Caco-2 (cell line): ENCODE measurements around the gene ARAP1. TPM values are rescaled to one million over a fixed set of nuclear protein-coding genes. Genes with fewer than 3 reads are reported as not detected.

ENCODE experiments used
- BruUV-seq: library from RNA; stranded (reverse); fragments of 400-500 nt; replicated peaks from 2 replicates; lab custom pipeline; 2021; lab: Mats Ljungman, UMichigan
- CTCF ChIA-PET: fragments of 300-600 bp; sonication (Branson Sonifier 250); formaldehyde crosslinking; loops from one replicate; lab custom pipeline; 2022; ENCODE audit warnings: antibody characterized with exemption; lab: Charles Lee
- POLR2A ChIA-PET: fragments of 300-600 bp; sonication (Branson Sonifier 250); formaldehyde crosslinking; loops from one replicate; lab custom pipeline; 2022; ENCODE audit warnings: antibody characterized with exemption; lab: Charles Lee
- DNase-seq, 2 experiments: peaks; one replicate each; pipeline versions ENCODE4 v3.0.0 to v3.0.0-alpha.2; 2020 to 2022
- H3K27me3 ChIP-seq: replicated peaks from 2 replicates; pipeline ENCODE4 v1.6.0; 2011; ENCODE audit warnings: low read length; ENCODE audit not compliant: control insufficient read depth, insufficient read depth
- H3K36me3 ChIP-seq: 2 replicates; pipeline ENCODE4 v1.5.1; 2011; ENCODE audit warnings: low read length; ENCODE audit not compliant: control insufficient read depth, insufficient read depth
- H3K4me1 ChIP-seq: fragments of 250-450 bp; sonication (Bioruptor Pico); 2 replicates; pipeline ENCODE4 v1.5.1; 2020; ENCODE audit warnings: mild to moderate bottlenecking
- H3K4me3 ChIP-seq: 2 replicates; pipeline ENCODE4 v1.5.1; 2011; ENCODE audit warnings: low read depth, mild to moderate bottlenecking, control low read depth, low read length
- H3K9me3 ChIP-seq: fragments of 250-450 bp; sonication (Bioruptor Pico); 2 replicates; pipeline ENCODE4 v1.5.1; 2020; ENCODE audit warnings: mild to moderate bottlenecking, moderate library complexity
- H3K27ac Mint-ChIP-seq: one replicate; pipeline ENCODE4 v1.8.0; 2022; ENCODE audit warnings: mixed read lengths; ENCODE audit not compliant: unreplicated experiment
- H3K27me3 Mint-ChIP-seq: one replicate; pipeline ENCODE4 v1.8.0; 2022; ENCODE audit warnings: mixed read lengths; ENCODE audit not compliant: insufficient read depth, unreplicated experiment
- H3K36me3 Mint-ChIP-seq: one replicate; pipeline ENCODE4 v1.8.0; 2022; ENCODE audit warnings: mild to moderate bottlenecking, mixed read lengths; ENCODE audit not compliant: insufficient read depth, unreplicated experiment
- H3K4me1 Mint-ChIP-seq: one replicate; pipeline ENCODE4 v1.8.0; 2022; ENCODE audit warnings: low read depth, mixed read lengths; ENCODE audit not compliant: unreplicated experiment
- H3K4me3 Mint-ChIP-seq: one replicate; pipeline ENCODE4 v1.8.0; 2022; ENCODE audit warnings: mild to moderate bottlenecking, moderate library complexity, mixed read lengths; ENCODE audit not compliant: unreplicated experiment
- H3K9me3 Mint-ChIP-seq: one replicate; pipeline ENCODE4 v1.8.0; 2022; ENCODE audit warnings: mixed read lengths; ENCODE audit not compliant: unreplicated experiment
- intact Hi-C: fragments of 100-400 bp; cut with micrococcal nuclease; formaldehyde crosslinking; loops from one replicate; pipeline ENCODE4 v1.10.0; 2022; ENCODE audit not compliant: unreplicated experiment
- total RNA-seq: library from RNA; stranded (reverse); gene quantifications from 2 replicates; pipeline ENCODE4 v1.2.3, GENCODE V29; 2022
- TF ChIP-seq, protein P1 (sequence below), 2 experiments: fragments of 200-600 bp in 1 of 2; IDR thresholded peaks; 1 replicate in 1 of 2; 2 replicates in 1 of 2; pipeline versions ENCODE4 v1.5.1 to v1.8.0; 2011 to 2022; ENCODE audit warnings: antibody characterized with exemption in 1 of 2, control low read depth in 1 of 2, inconsistent platforms in 1 of 2, low read depth in 1 of 2, low read length in 1 of 2, mild to moderate bottlenecking in 1 of 2, moderate library complexity in 1 of 2; ENCODE audit not compliant: insufficient read depth in 1 of 2, severe bottlenecking in 1 of 2, unreplicated experiment in 1 of 2

ARAP1 gene
- total RNA-seq, 1 experiment from 2014 or later: 87.1 TPM

DNA sequence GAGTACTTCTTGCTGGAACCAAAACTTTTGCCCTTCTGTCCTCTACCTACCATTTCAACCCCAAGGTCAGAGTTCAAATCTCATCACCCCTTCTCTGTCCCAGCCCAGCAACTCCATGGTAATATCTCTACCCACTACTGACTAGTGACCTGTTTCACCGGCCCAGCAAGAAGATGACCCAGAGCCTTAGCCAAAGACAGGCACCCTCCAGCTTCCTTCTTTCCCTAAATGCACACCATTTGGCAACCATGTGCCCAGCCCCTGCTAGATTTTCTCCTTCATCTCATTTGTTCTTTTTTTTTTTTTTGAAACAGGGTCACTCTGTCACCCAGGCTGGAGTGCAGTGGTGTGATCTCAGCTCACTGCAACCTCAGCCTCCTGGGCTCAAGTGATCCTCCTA lies 14.9 kb downstream of the ARAP1 start:
- Histone ChIP-seq H3K36me3 (peaks cover 6% of the 10 kb centered on the region), H3K9me3 (no peaks in the 10 kb centered on the region), H3K27me3 (no peaks in the 10 kb centered on the region), H3K4me3 (no peak overlapping the region), H3K4me1 (peaks cover 31% of the 10 kb centered on the region)
- Mint-ChIP-seq H3K27ac (peak overlapping the region; percentile 6), H3K4me3 (no peak overlapping the region), H3K36me3 (peaks cover 11% of the 10 kb centered on the region), H3K4me1 (peaks cover 35% of the 10 kb centered on the region), H3K27me3 (no peaks in the 10 kb centered on the region), H3K9me3 (no peaks in the 10 kb centered on the region)
- CTCF ChIA-PET: interaction anchor here (0.6 to 1.5 kb wide), 4 partner anchors 12 to 57 kb away, joined by 3 to 10 read pairs (median 4); partner anchors contain the start of gene STARD10
- intact Hi-C loops: no loop called here
- DNase-seq: no peak
- POLR2A ChIA-PET: no interaction called here
- TF ChIP-seq, protein P1, sequence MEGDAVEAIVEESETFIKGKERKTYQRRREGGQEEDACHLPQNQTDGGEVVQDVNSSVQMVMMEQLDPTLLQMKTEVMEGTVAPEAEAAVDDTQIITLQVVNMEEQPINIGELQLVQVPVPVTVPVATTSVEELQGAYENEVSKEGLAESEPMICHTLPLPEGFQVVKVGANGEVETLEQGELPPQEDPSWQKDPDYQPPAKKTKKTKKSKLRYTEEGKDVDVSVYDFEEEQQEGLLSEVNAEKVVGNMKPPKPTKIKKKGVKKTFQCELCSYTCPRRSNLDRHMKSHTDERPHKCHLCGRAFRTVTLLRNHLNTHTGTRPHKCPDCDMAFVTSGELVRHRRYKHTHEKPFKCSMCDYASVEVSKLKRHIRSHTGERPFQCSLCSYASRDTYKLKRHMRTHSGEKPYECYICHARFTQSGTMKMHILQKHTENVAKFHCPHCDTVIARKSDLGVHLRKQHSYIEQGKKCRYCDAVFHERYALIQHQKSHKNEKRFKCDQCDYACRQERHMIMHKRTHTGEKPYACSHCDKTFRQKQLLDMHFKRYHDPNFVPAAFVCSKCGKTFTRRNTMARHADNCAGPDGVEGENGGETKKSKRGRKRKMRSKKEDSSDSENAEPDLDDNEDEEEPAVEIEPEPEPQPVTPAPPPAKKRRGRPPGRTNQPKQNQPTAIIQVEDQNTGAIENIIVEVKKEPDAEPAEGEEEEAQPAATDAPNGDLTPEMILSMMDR (IDR thresholded peaks at IDR 0.05; ENCODE audit: insufficient read depth in 1 of 2, low read depth in 1 of 2, low read length in 1 of 2, severe bottlenecking in 1 of 2, unreplicated experiment in 1 of 2): no peak
- BruUV-seq: no TSS peak

DNA sequence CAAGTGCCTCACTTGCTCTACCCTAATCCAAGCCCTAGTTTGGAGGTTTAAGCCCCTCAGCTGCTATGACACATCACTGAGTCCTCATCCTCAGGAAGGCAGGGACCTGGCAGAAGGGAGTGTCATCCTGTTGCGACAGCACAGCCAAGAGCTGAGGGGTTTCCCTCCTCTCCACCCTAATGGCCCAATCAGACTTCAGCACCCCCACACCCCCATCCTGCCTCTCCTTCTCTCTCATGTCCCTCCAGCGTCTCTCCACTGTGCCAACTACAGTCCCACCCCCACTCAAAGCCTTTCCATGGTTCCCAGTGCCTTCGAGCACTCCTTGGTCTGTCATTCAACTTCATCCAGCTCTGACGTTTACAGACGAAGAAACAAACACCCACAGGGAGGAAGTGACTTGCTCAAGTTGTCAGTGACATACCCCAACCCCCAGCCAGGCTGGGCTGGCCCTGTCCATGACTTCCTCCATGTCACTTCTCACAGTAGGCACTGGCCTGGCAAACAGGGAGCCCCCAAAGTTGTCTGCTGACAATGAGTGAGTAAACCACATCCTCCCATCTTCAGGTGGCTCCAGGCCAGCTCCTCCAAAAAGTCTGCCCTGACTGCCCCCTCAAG lies 15.6 kb downstream of the ARAP1 start:
- no peak overlapping the region for H3K4me3 Mint-ChIP-seq
- DNase-seq: no peak

DNA sequence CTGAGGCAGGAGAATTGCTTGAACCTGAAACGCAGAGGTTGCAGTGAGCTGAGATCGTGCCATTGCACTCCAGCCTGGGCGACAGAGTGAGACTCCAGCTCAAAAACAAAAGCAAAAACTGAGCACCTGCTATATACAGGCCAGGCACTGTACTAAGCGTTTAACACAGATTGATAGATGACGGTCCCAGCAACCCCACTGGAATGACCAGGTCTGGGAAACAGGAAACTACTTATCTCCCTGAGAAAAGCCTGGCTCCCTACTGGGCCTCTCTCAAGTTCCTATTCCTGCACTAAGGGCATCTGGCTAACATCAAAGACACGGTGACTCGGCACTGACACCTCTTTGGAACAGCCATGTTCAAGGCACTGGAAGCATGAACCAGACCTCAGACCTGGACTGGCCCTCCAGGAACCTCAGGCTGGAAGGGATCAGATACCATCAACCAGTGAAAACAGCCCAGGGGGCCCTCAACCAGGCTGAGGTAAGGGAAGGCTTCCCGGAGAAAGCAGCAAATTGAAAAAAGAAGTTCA lies 16.6 kb downstream of the ARAP1 start:
- Histone ChIP-seq H3K27me3 (no peaks in the 10 kb centered on the region), H3K36me3 (peaks cover 6% of the 10 kb centered on the region), H3K9me3 (no peaks in the 10 kb centered on the region), H3K4me1 (peaks cover 13% of the 10 kb centered on the region), H3K4me3 (no peak overlapping the region)
- intact Hi-C loops: no loop called here
- Mint-ChIP-seq H3K9me3 (no peaks in the 10 kb centered on the region), H3K27me3 (no peaks in the 10 kb centered on the region), H3K27ac (peak overlapping the region; percentile 29), H3K36me3 (peaks cover 16% of the 10 kb centered on the region), H3K4me3 (no peak overlapping the region), H3K4me1 (peaks cover 17% of the 10 kb centered on the region)
- ChIA-PET POLR2A (no interaction called here), CTCF (interaction anchor here (0.6 kb wide), 1 partner anchor 10 kb away, joined by 3 read pairs; no protein-coding TSS in a partner anchor)
- TF ChIP-seq, protein P1 (IDR thresholded peaks at IDR 0.05; ENCODE audit: insufficient read depth in 1 of 2, low read depth in 1 of 2, low read length in 1 of 2, severe bottlenecking in 1 of 2, unreplicated experiment in 1 of 2): no peak
- peak; percentile 53 to 75 for DNase-seq
- BruUV-seq: no TSS peak

More for the DNA sequence above, 15.6 kb downstream of the ARAP1 start:
- Mint-ChIP-seq H3K4me1 (peaks cover 27% of the 10 kb centered on the region), H3K36me3 (peaks cover 11% of the 10 kb centered on the region), H3K27ac (peak overlapping the region; percentile 29), H3K9me3 (no peaks in the 10 kb centered on the region), H3K27me3 (no peaks in the 10 kb centered on the region)
- Histone ChIP-seq H3K36me3 (peaks cover 6% of the 10 kb centered on the region), H3K4me3 (no peak overlapping the region), H3K4me1 (peaks cover 23% of the 10 kb centered on the region), H3K27me3 (no peaks in the 10 kb centered on the region), H3K9me3 (no peaks in the 10 kb centered on the region)
- BruUV-seq: no TSS peak
- POLR2A ChIA-PET: no interaction called here
- CTCF ChIA-PET: interaction anchor here (1.5 kb wide), 1 partner anchor 11 kb away, joined by 10 read pairs; no protein-coding TSS in a partner anchor
- TF ChIP-seq, protein P1 (IDR thresholded peaks at IDR 0.05; ENCODE audit: insufficient read depth in 1 of 2, low read depth in 1 of 2, low read length in 1 of 2, severe bottlenecking in 1 of 2, unreplicated experiment in 1 of 2): no peak
- intact Hi-C loops: no loop called here
